Activated CD4-positive, CD25-positive, alpha-beta regulatory T cell treated with anti-CD3 and anti-CD28 coated beads, Interleukin-2, amount 50 U/mL, for 16 hours (primary cell): ENCODE measurements around the gene LMCD1.

Experiments
- DNase-seq: peaks from one replicate; pipeline ENCODE4 v3.0.0-alpha.2; 2020; ENCODE audit warnings: low read depth, low spot score

The LMCD1 gene

DNA sequence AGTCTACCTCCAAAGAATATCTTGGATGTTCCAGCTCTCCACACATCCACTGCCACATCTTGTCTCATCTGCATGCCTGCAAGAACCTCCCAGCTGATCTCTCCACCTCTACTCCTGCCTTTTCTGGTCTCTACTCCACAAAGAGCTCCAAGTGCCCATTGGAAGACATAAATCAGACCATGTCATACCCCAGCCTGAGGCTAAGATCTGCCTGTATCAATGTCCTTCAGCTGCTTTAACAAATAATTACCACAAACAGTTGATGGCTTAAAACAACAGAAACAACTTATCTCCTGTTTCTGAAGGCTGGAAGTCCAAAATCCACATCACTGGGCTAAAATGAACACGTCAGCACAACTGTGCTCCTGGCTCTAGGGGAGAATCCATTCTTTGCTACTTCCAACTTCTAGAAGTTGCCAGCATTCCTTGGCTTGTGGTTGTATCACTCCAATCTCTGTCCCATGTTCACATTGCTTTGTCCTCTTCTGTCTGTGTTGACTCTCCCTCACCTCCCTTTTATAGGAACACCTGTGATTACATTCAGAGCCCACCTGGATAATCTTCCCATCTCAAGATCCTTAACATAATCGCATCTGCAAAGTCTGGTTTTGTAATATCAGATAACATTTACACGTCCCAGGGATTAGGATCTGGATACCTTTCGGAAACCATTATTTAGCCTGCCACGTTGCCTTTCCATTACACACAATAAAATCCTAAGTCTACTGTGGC lies 17.0 kb upstream of the LMCD1 start:
- no peak for DNase-seq

DNA sequence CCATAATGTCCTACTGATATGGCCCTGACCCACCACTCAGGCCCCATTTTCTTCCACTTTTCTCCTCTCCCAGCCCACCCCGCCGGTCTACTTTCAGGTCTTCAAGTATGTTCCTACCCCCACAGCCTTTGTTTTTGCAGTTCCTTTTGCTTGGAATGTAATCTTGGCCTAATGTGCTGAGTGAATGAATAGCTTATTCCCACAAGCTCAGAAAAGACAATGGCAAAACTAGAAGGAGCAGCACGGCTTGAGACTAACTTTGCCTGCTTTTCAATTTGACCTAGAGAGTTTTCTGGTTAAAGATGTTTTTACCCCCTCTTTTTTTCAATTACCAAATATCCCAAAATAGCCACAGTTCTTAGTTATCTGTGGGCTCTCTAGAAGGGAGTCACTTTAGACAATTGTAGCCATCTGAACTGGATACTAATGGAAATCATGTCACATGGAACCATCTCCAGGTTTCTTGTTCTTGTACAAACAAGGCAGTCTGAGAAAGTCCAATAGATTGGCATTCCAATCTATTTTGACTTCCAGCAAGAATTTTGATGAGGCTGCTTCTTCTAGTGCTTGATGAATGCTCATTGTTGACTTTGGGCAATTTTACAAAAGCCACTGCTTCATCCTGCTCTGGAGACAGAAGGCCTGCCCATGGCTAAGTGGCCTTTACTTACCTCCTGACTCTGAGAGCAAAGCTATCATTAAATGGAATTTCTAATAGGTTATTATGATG lies 16.3 kb upstream of the LMCD1 start:
- DNase-seq, result no peak

GRCh38 chr3:8485943-8486342 lies 15.7 kb upstream of the LMCD1 start:
- DNase-seq, result no peak

DNA sequence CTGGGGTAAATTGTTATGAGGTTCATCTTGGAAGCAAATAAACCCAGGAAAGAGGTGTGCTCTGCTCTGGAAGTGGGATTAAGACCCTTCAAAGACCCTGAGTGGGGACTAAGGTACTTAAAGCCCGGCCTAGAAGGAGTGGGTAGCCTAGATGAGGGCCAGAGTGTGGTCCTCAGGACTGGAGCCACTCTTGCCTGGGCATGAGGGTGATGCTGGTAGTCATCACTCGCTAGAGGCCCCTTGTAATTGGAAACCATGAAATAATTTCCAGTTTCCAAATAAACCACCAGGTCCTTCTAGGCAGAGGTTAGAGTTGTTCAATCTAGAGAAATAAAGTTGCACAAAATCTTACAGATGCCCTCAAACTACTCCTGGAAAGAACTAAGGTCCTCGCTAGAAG lies 15.2 kb upstream of the LMCD1 start:
- no peak for DNase-seq

- no peak for DNase-seq
Measured at GRCh38 chr3:8486936-8487335, 14.7 kb upstream of the LMCD1 start.

DNA sequence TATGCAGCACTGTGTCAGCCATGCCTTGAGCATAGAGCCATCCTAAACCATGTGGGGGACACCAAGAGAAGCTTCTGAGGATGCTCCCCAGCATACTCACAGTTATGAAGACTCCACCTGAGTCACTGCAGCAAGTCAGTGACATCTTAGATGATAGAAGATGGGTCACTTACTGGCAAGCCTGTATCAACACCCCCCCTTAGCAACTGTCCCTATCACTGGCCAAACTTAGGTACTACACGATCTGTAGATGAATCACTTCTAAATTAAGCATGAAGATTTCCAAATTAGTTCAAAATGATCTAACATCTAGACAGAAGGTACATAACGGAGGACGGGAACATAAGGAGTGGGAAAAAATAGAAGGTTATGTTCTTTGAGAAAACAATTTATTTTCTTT lies 13.2 kb upstream of the LMCD1 start:
- no peak for DNase-seq

DNA sequence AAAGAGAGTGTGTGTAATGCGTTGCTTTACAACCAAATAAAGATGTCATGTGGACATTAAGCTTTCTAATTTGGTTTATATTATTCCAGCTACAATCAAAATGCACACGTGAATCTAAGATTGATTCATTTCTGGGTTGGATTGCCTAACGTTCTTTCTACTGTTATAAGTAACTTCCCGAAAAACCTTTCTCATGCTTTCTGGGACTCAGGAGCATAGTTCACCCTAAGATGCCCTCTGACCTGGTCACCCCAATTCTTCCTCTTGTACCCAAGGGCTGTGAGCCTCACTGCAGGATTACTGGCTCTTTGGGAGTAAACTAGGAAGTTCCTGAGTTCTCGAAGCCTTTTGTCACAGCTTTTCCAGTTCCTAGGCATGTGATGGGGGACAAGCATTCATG lies 12.7 kb upstream of the LMCD1 start:
- DNase-seq, result no peak

DNA sequence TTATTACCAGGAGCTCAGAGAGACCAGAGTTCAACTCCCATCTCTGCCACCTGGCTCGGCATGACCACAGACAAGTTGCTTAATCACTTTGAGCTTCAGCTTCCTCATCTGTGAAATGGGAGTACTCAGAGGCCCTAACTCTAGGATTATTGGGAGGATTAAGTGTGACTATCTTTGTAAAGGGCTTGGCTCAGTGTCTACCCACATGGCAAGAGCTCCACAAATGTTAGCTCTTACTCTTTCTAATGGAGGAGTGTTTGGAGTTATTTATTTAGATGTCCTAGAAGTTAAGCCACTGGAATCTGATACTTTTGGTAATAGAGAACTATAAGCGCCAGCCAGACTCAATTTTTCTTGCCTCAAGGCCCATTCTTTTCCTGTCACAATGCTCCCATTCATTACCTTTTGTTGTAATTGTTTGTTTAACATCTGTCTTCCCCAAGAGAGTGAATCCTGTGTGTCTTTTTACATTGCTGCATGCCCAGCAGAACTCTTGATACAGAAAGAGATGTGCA lies 12.3 kb upstream of the LMCD1 start:
- DNase-seq, result no peak

DNA sequence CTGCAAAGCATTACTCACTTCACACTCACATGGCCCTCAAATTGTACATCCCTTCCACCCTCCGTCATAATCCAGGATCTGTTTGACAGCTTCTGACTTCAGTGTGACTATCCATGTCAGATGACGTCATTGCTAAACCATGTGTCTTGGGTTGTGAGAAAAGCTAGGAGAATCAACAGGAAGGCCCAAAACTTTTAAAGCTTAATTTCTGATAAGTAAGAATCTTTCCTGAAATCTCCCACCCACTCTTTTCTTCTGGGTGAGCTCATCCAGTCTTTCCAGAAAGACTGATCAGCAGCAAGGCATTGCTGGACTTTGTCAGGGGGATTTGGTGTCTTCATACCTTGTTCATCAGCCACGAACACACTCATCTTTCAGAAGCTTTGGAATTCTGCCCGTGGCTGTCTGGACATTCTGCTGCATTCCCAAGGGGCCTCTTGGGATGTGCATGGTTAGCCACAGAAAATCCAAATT lies 11.5 kb upstream of the LMCD1 start:
- no peak for DNase-seq

GRCh38 chr3:8491271-8492144 lies 10.1 kb upstream of the LMCD1 start:
- DNase-seq, result no peak

DNA sequence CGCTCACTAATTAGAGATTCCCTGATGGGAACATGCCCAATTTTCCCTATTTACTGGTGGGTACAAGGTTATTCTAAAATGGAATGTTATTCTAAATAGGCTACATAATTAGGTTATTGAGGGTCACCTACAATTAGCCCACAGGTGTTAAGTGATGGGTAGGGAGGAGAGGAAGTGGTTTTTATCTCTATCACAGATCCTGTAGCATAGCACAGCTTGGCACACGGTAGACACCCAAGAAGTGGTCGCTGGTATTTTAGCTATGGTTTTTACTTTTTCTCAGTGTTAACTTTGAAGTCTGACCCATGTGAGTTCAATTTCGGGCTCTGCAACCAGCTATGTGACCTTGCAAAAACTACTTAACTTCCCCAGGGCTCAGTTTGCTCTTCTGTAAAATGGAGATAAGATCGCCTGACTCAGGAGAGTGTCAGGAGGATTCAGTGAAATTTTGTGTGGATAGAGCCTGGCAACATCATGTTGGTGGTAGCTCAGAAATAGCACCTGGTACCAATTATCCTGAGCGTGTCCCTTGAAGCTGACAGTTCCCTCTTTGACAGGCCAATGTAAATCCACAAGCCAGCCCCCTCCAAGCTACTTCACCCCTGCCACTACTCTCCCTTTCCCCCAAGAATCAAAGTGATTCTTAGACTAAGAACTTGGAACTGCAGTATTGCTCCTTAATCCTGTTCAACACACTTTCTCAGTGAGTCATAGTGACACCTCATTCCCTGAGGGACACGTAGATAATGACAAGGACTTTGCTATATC lies 8.7 kb upstream of the LMCD1 start:
- DNase-seq, result no peak

DNA sequence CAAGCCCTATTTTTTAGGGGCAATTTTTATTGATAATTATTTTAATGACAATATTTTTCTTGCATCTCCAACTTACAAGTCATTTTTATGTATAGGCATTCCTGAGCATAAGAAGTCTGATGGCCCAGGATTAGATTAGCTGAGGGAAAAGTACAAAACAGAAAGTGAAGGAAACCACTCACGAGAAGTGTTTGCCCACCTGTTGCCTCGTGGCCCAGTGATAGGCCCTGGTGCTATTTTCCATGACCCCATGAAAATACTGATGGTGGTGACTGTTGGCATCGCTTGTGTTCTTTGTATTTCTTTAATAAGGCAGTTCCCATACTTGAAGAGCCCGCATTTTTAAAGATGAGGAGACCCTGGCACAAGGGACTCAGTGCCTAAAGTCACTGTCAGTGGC lies 7.9 kb upstream of the LMCD1 start:
- DNase-seq, result no peak

DNA sequence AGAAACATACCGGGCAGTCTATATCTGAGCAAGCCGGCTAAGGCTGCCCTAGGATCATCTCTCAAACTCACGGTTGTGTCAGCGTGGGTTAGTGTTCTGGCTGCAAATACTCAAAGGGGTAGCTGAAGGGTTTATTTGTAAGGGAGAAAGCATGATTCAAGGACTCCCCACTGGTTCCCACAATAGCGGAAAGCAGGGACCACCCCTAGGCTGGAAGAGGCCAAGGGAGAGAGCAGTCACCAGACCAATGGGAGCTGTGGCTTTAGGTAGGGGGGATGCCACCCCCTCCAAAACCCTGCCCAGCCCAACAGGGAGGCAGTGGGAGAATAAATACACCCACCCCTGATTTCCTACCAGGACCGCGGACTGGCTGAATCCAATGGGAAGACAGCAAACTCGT lies 7.3 kb upstream of the LMCD1 start:
- no peak for DNase-seq

DNA sequence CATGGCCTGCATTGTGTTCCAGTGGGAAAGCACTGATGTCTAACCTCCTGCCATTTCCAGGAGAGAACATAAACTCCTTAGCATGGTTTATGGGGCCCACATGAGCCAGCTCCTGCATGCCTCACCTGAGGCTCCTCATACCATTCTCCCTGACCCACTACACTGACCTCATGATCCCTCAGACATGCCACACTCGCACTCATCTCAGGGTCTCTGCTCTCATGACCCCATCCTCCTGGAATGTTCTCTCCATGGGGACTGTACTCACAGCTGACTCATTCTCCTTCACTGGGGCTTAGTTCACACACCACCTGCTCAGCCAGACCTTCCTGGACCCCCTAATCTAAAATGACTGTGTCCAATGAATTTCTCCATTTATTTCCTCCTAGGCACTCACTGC lies 4.0 kb upstream of the LMCD1 start:
- no peak for DNase-seq

GRCh38 chr3:8499181-8499611 lies 2.4 kb upstream of the LMCD1 start:
- no peak for DNase-seq

DNA sequence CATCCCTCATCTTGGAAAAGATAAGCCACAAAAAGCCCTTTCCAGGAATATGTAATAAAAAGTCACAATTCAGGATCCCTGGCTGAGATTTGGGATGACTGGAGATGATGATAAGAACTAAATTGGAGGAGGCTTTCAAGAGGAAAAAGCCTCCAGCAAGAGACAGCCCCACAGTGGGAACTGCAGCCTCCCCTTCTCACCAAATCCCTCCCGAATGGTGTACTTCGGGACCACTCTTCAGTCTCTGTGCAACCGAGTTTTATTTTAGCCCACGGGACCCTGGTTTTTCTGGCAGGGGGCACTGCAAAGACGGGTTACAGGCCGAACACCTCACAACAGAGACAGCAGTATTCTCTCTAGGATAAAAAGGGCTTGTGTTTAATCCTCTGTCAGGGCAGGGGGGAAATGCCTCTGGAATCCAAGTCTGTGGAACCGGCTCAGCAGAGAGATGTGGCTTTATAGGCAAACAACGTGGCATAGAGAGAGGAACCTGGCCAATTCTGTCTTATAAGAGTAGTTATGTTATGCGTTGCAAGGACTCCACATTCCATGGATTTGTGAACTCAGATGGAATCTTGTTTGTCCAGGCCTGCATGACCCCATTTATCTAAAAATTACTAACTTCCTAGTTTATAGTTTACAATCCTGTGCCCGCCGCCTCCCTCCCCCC lies 1.2 kb upstream of the LMCD1 start:
- no peak for DNase-seq

DNA sequence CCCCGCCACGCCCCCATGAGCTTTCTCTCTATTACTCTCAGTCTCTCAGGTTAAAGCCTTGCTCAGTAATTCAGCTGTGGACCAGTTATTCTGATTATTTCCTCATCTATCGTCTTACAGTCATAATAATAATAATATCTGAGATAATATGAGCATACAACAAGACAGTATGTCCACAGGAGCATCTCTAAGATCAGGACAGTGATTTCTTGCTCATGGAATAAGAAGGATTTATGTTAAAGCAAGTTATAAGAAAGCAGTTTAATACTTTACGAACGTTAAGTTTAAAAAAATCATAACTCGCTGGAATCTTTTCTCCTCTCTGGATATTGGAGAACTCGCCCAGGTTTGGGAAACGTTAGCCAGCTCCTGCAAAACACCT lies 643 bp upstream of the LMCD1 start:
- DNase-seq, result no peak

DNA sequence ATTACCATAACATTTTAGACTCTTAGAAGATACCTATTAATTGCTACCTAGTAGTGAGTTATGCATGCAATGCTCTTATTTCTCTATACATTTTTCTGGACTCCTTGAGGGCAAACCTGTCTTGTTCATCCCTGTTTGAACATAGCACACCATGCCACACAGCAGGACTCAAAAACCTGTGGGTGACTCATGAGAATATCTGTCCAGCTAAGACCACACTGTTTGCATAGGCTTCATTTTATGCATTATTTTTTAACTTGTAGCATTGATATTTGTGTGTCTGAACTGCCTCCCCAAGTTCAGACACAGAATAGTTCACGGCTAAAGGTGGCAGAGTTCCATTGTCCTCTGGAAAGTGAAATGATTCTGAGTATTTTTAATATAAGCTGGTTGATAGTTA lies 1.8 kb downstream of the LMCD1 start:
- DNase-seq, result no peak

GRCh38 chr3:8503871-8504610 lies 2.4 kb downstream of the LMCD1 start:
- DNase-seq, result no peak

DNA sequence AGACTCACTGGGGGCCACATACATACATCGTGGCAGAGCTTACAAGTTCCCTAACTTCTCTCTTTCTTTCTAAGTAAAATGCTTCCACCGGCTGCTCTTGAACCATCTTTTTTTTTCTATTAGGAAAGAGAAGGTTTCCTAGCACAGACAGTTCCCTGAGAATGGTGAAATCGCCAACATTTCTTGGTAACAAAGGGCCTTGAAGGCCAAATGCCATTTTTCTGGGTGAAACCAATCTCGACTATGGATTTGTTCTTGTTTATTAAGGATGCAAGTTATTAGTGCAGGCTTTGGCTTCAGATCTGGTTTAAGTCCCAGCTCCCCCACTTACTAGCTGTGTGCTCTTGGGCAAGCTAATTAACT lies 3.0 kb downstream of the LMCD1 start:
- DNase-seq, result no peak
